Mucosa of descending colon (tissue), 3 donors: ENCODE data around the gene RTN4IP1. TPM values are rescaled to one million over a fixed set of nuclear protein-coding genes. Genes with fewer than 3 reads are reported as not detected.

Experiments
- ATAC-seq: fragments of 200-7000 bp; cut with Tn5 transposase; one replicate; pipeline ENCODE4 v1.9.1; 2020; ENCODE audit warnings: mild to moderate bottlenecking, moderate library complexity
- DNase-seq, 3 donors: peaks; one replicate each; pipeline ENCODE4 v3.0.0-alpha.2; 2020
- H3K36me3 ChIP-seq: fragments of 200-600 bp; one replicate; pipeline ENCODE4 v1.8.0; 2021; ENCODE audit warnings: low read depth, mild to moderate bottlenecking
- H3K4me1 ChIP-seq: fragments of 200-600 bp; one replicate; pipeline ENCODE4 v1.8.0; 2021; ENCODE audit warnings: low read depth, mild to moderate bottlenecking
- H3K4me3 ChIP-seq: fragments of 200-600 bp; one replicate; pipeline ENCODE4 v1.8.0; 2021; ENCODE audit warnings: mild to moderate bottlenecking
- H3K9me3 ChIP-seq: fragments of 200-600 bp; one replicate; pipeline ENCODE4 v1.8.0; 2021; ENCODE audit warnings: mild to moderate bottlenecking
- intact Hi-C, 2 donors: fragments of 100-400 bp; cut with DNase I in 1 of 2; cut with micrococcal nuclease in 1 of 2; formaldehyde crosslinking; loops; one replicate each; pipeline versions ENCODE4 v1.11.0 to v1.11.1; 2022; cut with DNase I, micrococcal nuclease
- total RNA-seq, 3 donors: library from RNA; stranded (reverse); fragmentation: NEBNext Ultra II Directional in 2 of 3; extraction: Animal tissue kit (Norgen Biotek cat#: 25700) in 2 of 3; gene quantifications; one replicate each; pipeline versions ENCODE4 v1.2.1 to v1.2.4, GENCODE V29; 2021 to 2023
- TF ChIP-seq, protein P1 (sequence below): fragments of 200-600 bp; IDR thresholded peaks from one replicate; pipeline ENCODE4 v1.8.0; 2022; ENCODE audit warnings: antibody characterized with exemption, mild to moderate bottlenecking
- donor health status: DM: no; HTN: no; CAD: no; lungs with moderate emphysema.
- donor health status: DM: no; HTN: no; CAD: no.
- donor health status: DM: no; HTN: yes; CAD: no.

RTN4IP1 gene
- total RNA-seq, 3 donors from 2014 or later = 8.3 to 12.8 (median 9.8) TPM

DNA sequence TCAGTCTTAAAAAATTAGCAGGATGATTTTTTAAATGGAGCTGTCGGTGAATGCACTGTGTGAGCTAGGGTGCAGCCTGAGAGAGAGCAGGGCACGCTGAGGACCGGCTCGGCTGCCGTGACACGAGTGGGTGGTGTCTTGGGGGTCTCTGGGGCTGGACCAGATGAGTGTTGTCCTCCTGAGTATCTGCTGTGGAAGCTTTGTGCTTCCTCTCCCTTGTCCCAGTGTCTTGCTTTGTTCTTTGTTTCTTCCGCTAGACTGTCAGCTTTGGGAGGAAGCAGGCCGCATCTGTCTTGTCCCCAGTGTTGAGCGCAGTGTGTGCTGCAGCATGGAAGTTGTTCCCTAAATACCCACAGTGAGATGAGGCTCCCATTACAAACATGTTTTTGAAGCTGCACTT lies 89.4 kb downstream of the RTN4IP1 start:
- Histone ChIP-seq H3K9me3 (no peaks in the 10 kb centered on the region), H3K36me3 (no peaks in the 10 kb centered on the region), H3K4me3 (no peak overlapping the region), H3K4me1 (no peaks in the 10 kb centered on the region)
- DNase-seq (no peak), ATAC-seq (peak; percentile 25)
- intact Hi-C loops = no loop called here
- TF ChIP-seq, protein P1, sequence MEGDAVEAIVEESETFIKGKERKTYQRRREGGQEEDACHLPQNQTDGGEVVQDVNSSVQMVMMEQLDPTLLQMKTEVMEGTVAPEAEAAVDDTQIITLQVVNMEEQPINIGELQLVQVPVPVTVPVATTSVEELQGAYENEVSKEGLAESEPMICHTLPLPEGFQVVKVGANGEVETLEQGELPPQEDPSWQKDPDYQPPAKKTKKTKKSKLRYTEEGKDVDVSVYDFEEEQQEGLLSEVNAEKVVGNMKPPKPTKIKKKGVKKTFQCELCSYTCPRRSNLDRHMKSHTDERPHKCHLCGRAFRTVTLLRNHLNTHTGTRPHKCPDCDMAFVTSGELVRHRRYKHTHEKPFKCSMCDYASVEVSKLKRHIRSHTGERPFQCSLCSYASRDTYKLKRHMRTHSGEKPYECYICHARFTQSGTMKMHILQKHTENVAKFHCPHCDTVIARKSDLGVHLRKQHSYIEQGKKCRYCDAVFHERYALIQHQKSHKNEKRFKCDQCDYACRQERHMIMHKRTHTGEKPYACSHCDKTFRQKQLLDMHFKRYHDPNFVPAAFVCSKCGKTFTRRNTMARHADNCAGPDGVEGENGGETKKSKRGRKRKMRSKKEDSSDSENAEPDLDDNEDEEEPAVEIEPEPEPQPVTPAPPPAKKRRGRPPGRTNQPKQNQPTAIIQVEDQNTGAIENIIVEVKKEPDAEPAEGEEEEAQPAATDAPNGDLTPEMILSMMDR = no peak

DNA sequence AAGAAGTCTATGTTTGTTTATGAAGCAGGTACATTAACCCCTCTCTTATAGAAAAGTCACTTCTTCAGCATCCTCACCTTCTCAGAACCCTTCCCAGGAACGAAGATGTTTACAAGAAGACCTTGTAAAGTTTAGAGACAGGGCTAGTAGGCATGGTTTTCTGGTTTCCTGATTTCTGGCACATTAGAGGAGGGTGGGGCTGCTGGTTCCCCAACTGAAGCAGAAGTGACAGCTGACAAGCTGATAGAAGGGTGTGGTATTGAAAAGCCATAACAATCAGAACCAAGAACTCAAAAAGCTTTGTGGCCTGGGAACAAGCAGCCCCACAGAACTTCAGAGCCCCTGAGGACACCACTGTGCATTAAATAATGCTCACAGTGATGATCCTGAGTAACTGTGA lies 91.2 kb downstream of the RTN4IP1 start:
- intact Hi-C loops = no loop called here
- DNase-seq = no peak
- no peaks in the 10 kb centered on the region for H3K4me1 ChIP-seq
- H3K9me3 ChIP-seq = no peaks in the 10 kb centered on the region
- H3K4me3 ChIP-seq = no peak overlapping the region
- TF ChIP-seq, protein P1 = no peak
- ATAC-seq = peak; percentile 74
- H3K36me3 ChIP-seq = no peaks in the 10 kb centered on the region

- ATAC-seq = no peak
- Histone ChIP-seq H3K9me3 (no peaks in the 10 kb centered on the region), H3K36me3 (no peaks in the 10 kb centered on the region), H3K4me1 (no peaks in the 10 kb centered on the region), H3K4me3 (no peak overlapping the region)
- DNase-seq = no peak
- TF ChIP-seq, protein P1 = no peak
- intact Hi-C loops = no loop called here
Observed at GRCh38 chr6:106537662-106538061, 91.6 kb downstream of the RTN4IP1 start.

DNA sequence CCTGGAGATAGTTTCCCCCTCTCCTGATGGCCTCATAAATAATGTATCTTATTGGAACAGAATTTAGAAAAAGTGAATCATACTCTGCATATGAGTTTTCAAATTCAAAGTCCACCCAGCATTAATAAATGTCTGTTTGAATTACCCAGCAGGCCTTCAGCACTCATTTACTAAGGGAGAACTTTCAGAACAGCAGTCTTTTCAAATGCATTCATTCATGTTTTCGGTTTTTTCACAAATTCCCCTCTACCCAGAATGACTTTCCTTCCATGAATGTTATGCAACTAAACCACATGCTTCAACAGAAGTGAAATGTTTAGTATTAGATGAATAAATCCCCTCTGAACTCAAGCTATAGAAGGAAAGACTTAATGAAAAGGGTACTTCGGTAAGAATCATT lies 92.4 kb downstream of the RTN4IP1 start:
- TF ChIP-seq, protein P1 = no peak
- ATAC-seq (no peak), DNase-seq (no peak)
- intact Hi-C loops = no loop called here
- H3K4me1 ChIP-seq = no peaks in the 10 kb centered on the region
- no peak overlapping the region for H3K4me3 ChIP-seq
- no peaks in the 10 kb centered on the region for H3K9me3 ChIP-seq
- H3K36me3 ChIP-seq = no peaks in the 10 kb centered on the region

DNA sequence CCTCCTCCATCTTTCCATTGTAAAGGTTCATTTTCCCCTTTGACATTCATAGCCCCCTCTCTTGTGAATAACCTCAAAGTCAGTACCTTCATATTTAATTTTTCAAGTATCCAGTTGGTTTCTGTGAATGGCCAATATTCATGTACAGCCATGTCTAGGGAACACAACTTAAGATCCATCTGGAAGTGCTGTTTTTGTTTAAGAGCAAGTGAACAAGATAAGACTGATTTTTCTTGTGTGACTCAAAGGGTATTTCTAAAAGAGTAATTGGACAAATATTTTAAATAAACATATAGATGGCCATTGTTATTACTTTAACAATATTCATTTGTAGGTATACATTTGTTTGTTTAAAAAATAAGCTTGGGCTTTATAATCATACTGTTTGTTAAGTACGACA lies 92.9 kb downstream of the RTN4IP1 start:
- no peaks in the 10 kb centered on the region for H3K9me3 ChIP-seq
- DNase-seq (no peak), ATAC-seq (no peak)
- intact Hi-C loops = no loop called here
- H3K4me3 ChIP-seq = no peak overlapping the region
- H3K36me3 ChIP-seq = no peaks in the 10 kb centered on the region
- TF ChIP-seq, protein P1 = no peak
- H3K4me1 ChIP-seq = no peaks in the 10 kb centered on the region

DNA sequence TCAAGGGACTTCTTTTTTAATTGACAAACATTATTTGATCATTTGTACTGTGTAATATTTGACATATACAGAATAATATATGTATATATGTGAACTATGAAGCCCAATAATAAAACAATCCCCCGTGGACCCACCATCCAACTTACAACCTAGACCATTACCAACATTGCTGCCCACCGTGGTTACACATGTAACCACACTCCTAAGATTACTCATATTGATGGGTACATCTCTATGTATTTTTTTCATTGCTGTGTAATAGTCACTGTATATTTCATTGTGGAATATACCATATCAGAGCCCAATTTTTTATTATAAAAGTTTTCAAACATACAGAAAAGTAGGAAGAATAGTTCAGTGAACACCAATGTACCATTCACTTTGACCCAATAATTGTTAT lies 94.3 kb downstream of the RTN4IP1 start:
- no peaks in the 10 kb centered on the region for H3K4me1 ChIP-seq
- intact Hi-C loops = no loop called here
- H3K36me3 ChIP-seq = no peaks in the 10 kb centered on the region
- ATAC-seq = no peak
- no peaks in the 10 kb centered on the region for H3K9me3 ChIP-seq
- DNase-seq = no peak
- TF ChIP-seq, protein P1 = no peak
- H3K4me3 ChIP-seq = no peak overlapping the region
